Osteoblast (primary cell): ENCODE measurements around the gene IFT74. TPM values are rescaled to one million over a fixed set of nuclear protein-coding genes. Genes with fewer than 3 reads are reported as not detected.
A peak's percentile ranks its signal among the peaks of the same experiment; 100 is the strongest.

Experiments
- DNase-seq: peaks from one replicate; pipeline ENCODE4 v3.0.0; 2011; ENCODE audit warnings: low spot score, mixed read lengths; ENCODE audit not compliant: insufficient read length; ENCODE audit errors: missing footprints
- H2AFZ ChIP-seq: 2 replicates; pipeline ENCODE4 v1.6.0; 2011; ENCODE audit warnings: mild to moderate bottlenecking, low read length
- H3K27ac ChIP-seq: 2 replicates; pipeline ENCODE4 v1.5.1; 2011; ENCODE audit warnings: mild to moderate bottlenecking, low read depth, low read length, moderate library complexity
- H3K27me3 ChIP-seq: 2 replicates; pipeline ENCODE4 v1.6.0; 2012; ENCODE audit warnings: mild to moderate bottlenecking, control low read depth, inconsistent platforms, low read length, moderate library complexity; ENCODE audit not compliant: insufficient read depth
- H3K36me3 ChIP-seq: 2 replicates; pipeline ENCODE4 v1.5.1; 2011; ENCODE audit warnings: mild to moderate bottlenecking, low read length, control low read depth, moderate library complexity; ENCODE audit not compliant: insufficient read depth
- H3K4me1 ChIP-seq: 2 replicates; pipeline ENCODE4 v1.5.1; 2011; ENCODE audit warnings: mild to moderate bottlenecking, low read length, control low read depth, moderate library complexity; ENCODE audit not compliant: insufficient read depth
- H3K4me2 ChIP-seq: 2 replicates; pipeline ENCODE4 v1.6.0; 2011; ENCODE audit warnings: mild to moderate bottlenecking, low read length; ENCODE audit not compliant: insufficient read depth
- H3K4me3 ChIP-seq: fragments of 200-600 bp; sonication (generic); 3 replicates; pipeline ENCODE4 v1.5.1; 2012; ENCODE audit warnings: mild to moderate bottlenecking, low read length, inconsistent platforms; ENCODE audit not compliant: insufficient read depth
- H3K79me2 ChIP-seq: 2 replicates; pipeline ENCODE4 v1.6.0; 2012; ENCODE audit warnings: mild to moderate bottlenecking, low read length, control low read depth, inconsistent platforms; ENCODE audit not compliant: insufficient read depth
- H3K9me3 ChIP-seq: 2 replicates; pipeline ENCODE4 v1.5.1; 2011; ENCODE audit warnings: low read depth, low read length, control low read depth
- H4K20me1 ChIP-seq: 2 replicates; pipeline ENCODE4 v1.6.0; 2012; ENCODE audit warnings: mild to moderate bottlenecking, low read length, control low read depth; ENCODE audit not compliant: insufficient read depth
- CTCF ChIP-seq: IDR thresholded peaks from 2 replicates; pipeline ENCODE4 v1.5.1; 2011; ENCODE audit warnings: mild to moderate bottlenecking, low read depth, low read length, moderate library complexity; ENCODE audit errors: extremely low read depth
- total RNA-seq: library from RNA; depleted of rRNA; stranded (reverse); fragments of >200 nt; gene quantifications from 2 replicates; pipeline ENCODE4 v1.2.3, GENCODE V29; 2012

IFT74 gene
- total RNA-seq, 1 donor: 19.9 TPM

- Histone ChIP-seq H3K79me2 (no peaks in the 10 kb centered on the region), H3K4me2 (no peak overlapping the region), H3K9me3 (no peaks in the 10 kb centered on the region), H3K4me1 (no peaks in the 10 kb centered on the region), H3K27me3 (no peaks in the 10 kb centered on the region), H3K4me3 (no peak overlapping the region), H4K20me1 (no peaks in the 10 kb centered on the region), H2AFZ (no peak overlapping the region), H3K36me3 (no peaks in the 10 kb centered on the region), H3K27ac (no peak overlapping the region)
- no peak for DNase-seq
- TF ChIP-seq CTCF: no peak
Measured at GRCh38 chr9:27054125-27054524, 97.9 kb downstream of the IFT74 start.

- DNase-seq: no peak
- Histone ChIP-seq H3K4me3 (no peak overlapping the region), H3K9me3 (no peaks in the 10 kb centered on the region), H4K20me1 (no peaks in the 10 kb centered on the region), H3K36me3 (no peaks in the 10 kb centered on the region), H3K27ac (no peak overlapping the region), H2AFZ (no peak overlapping the region), H3K4me1 (no peaks in the 10 kb centered on the region), H3K27me3 (no peaks in the 10 kb centered on the region), H3K4me2 (no peak overlapping the region), H3K79me2 (no peaks in the 10 kb centered on the region)
- no peak for TF ChIP-seq CTCF
Measured at GRCh38 chr9:27054841-27055240, 98.6 kb downstream of the IFT74 start.

GRCh38 chr9:27059412-27059811 lies 103.2 kb downstream of the IFT74 start:
- H2AFZ ChIP-seq: no peak overlapping the region
- TF ChIP-seq CTCF: no peak
- H3K4me2 ChIP-seq: no peak overlapping the region
- H3K27me3 ChIP-seq: no peaks in the 10 kb centered on the region
- DNase-seq: peak; percentile 52
- H3K36me3 ChIP-seq: no peaks in the 10 kb centered on the region
- H3K9me3 ChIP-seq: no peaks in the 10 kb centered on the region
- no peaks in the 10 kb centered on the region for H4K20me1 ChIP-seq
- no peaks in the 10 kb centered on the region for H3K4me1 ChIP-seq
- H3K4me3 ChIP-seq: no peak overlapping the region
- no peak overlapping the region for H3K27ac ChIP-seq
- H3K79me2 ChIP-seq: no peaks in the 10 kb centered on the region

- H3K27me3 ChIP-seq: no peaks in the 10 kb centered on the region
- H2AFZ ChIP-seq: no peak overlapping the region
- no peak overlapping the region for H3K27ac ChIP-seq
- no peak for TF ChIP-seq CTCF
- no peaks in the 10 kb centered on the region for H3K79me2 ChIP-seq
- H3K4me2 ChIP-seq: no peak overlapping the region
- H3K4me3 ChIP-seq: no peak overlapping the region
- no peaks in the 10 kb centered on the region for H3K36me3 ChIP-seq
- no peaks in the 10 kb centered on the region for H3K9me3 ChIP-seq
- no peaks in the 10 kb centered on the region for H4K20me1 ChIP-seq
- DNase-seq: no peak
- H3K4me1 ChIP-seq: no peaks in the 10 kb centered on the region
Measured at GRCh38 chr9:27059907-27060306, 103.7 kb downstream of the IFT74 start.
